DND-41 (cell line): Measurements from ENCODE around the gene SAPCD2.

Source experiments
- EZH2 ChIP-seq: IDR thresholded peaks from 3 replicates; pipeline ENCODE4 v1.6.1; 2012; ENCODE audit warnings: borderline replicate concordance, low read depth, mild to moderate bottlenecking, moderate library complexity, low read length, inconsistent platforms; ENCODE audit not compliant: severe bottlenecking
- TF ChIP-seq, protein P1 (sequence below): IDR thresholded peaks from 2 replicates; pipeline ENCODE4 v1.5.1; 2012; ENCODE audit warnings: borderline replicate concordance, low read length, moderate library complexity, mild to moderate bottlenecking; ENCODE audit not compliant: poor library complexity, severe bottlenecking; ENCODE audit errors: extremely low read depth

DNA sequence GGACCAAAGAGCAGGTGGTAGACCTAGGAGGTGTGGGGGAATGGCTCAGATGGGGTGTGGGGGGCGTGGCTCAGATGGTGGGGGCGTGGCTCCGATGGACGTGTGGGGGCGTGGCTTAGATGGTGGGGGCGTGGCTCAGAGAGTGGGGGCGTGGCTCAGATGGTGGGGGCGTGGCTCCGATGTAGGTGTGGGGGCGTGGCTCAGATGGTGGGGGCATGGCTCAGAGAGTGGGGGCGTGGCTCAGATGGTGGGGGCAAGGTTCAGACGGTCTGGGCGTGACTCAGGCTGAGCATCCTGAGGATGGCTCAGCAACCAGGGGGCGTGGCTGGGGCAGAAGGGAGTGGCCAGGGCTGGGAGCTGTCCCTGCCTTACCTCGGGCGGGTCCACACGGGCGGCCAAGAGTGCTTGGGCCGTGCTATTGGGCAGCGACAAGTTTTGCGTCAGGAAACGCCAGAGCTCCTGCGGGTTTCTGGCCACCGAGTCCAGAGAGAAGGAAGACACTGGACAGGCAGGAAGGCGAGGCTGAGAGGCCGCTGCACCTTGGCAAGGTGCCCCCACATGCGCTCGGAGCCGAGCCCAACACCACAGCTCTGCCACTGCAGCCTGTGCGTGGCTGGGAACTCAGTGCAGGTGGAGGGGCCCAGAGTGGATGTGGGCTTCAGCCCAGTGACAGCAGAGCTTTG, 48.2 kb downstream of the SAPCD2 start:
- TF ChIP-seq, protein P1, sequence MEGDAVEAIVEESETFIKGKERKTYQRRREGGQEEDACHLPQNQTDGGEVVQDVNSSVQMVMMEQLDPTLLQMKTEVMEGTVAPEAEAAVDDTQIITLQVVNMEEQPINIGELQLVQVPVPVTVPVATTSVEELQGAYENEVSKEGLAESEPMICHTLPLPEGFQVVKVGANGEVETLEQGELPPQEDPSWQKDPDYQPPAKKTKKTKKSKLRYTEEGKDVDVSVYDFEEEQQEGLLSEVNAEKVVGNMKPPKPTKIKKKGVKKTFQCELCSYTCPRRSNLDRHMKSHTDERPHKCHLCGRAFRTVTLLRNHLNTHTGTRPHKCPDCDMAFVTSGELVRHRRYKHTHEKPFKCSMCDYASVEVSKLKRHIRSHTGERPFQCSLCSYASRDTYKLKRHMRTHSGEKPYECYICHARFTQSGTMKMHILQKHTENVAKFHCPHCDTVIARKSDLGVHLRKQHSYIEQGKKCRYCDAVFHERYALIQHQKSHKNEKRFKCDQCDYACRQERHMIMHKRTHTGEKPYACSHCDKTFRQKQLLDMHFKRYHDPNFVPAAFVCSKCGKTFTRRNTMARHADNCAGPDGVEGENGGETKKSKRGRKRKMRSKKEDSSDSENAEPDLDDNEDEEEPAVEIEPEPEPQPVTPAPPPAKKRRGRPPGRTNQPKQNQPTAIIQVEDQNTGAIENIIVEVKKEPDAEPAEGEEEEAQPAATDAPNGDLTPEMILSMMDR: no peak
- TF ChIP-seq EZH2: no peak
